Measurements from ENCODE around the gene DST.
"Not testable (repeated sequence)": the region's sequence is repeated elsewhere in the genome, so short reads cannot be mapped to it uniquely, and the experiment has no call there.

Gene DST

DNA sequence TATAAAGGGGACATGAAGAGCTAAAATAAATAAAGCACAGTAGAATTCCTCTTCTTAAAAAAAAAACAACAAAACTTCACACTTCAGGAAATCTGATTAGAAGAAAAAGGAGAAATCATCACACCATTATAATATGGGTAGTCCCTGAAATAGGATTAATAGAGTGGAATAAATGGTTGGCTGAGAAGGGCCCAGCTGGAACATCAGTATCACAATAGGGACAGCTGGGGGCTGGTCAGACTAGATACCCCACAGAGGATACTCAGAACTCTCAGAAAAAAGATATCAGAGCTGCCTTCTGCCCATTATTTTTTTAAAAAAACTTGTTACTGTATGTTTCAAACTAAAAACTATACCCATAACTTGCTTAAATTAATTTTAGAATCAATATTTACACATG, 75.2 kb downstream of the DST start:
- DNase-seq, result no peak

DNA sequence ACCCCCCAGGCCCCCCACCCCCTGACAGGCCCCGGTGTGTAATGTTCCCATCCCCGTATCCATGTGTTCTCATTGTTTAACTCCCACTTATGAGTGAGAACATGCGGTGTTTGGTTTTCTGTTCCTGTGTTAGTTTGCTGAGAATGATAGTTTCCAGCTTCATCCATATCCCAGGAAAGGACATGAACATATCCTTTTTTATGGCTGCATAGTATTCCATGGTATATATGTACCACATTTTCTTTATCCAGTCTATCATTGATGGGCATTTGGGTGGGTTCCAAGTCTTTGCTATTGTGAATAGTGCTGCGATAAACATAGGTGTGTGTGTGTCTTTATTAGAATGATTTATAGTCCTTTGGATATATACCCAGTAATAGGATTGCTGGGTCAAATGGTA, 80.0 kb downstream of the DST start:
- DNase-seq, result not testable (repeated sequence)

DNA sequence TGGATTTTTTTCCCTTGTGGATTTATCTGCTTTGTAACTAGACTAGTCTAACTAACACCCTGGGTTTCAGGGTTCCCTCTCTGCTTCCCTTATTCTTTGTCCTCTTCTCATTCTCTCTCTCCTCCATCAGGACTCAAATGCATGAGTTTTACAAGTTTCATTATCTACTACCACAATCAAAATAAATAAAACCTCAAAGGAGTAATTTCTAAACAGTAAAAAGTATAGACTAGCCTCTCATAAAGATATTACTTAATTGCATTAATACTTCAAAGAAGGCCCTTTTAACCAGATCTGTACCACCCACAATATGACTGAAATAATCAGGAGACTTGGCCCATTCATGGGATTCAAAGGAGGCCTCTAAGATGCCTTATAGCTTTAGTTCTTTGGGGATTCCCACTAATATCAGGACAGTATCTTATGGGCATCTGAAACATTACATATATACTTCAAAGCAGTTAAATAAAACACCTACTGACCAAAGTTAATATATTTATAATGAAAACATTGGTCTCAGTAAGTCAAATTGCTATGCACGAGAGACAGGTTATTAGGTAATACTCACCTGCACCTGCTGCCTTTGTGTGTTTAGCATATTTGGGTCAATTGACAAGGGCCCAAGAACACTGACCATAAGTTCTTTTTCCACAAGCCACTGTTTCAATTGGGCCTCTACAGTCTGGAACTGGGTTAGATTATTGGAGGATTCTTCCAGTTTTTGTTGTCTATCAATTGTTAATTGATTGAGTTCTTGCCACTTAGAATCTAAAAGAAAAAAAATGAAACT, 85.7 kb downstream of the DST start:
- no peak for DNase-seq

DNA sequence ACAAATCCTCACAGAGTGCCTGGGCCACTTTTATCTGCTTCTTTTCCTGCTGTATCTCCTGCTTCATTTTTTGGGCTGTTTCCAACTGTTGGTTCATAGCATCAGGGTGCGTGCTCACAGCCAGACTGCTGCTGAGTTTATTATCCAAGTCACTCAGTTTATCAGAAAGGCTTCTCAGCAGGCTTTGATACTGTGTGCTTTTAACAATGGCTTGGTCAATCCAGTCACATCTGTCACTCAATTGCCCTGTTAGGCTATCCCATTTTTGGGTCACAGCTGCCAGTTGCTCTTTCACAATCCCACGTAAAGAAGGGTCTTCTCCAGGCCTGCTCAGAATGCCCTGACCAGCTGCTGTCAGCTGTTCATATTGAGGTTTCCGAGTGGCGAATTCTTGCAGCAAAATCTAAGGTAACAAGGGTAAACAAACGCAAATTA, 87.2 kb downstream of the DST start:
- DNase-seq, result no peak

DNA sequence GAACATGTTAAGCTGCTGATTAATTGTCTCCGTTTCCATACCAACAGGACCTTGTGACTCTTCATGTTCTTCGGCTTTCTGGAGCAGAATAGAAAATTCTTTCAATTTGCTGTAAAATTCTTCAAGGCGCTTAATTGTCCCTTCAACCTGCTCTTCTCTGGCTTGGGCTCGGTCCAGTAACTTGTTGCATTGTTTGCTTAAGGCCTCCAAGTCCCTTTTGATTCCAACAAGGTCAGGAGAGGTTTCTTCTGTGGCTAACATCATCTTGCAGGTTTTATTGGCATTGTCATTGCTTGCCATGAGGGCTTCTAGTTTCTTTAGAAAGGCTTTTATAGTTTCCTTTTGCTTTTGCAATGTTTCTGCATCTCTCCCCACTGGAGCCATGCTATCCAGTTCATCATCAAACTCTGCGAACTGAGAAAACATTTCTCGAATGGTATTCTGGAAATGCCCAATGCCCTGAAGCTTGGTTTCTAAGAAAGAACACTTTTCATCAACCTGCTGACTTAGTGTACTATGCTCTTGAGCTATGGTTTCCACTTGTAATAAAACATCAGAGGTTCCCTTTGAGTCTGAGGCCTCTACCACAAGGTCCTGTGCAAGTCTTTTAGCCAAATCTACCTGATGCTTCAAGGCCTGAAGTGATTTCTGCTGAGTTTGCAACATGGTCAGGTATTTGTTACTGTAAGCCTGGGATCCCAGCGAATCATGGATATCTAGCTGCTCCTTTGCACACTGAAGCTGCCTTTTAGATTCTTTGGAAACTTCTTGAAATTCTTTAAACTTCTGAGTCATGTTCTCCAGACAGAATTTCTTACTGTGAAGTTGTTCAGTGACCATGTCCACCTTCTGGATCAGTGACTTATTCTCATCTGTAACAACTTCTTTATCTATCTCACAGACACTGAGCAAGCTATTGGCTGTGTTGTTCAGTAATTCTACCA, 90.2 kb downstream of the DST start:
- DNase-seq, result peak; percentile 61

DNA sequence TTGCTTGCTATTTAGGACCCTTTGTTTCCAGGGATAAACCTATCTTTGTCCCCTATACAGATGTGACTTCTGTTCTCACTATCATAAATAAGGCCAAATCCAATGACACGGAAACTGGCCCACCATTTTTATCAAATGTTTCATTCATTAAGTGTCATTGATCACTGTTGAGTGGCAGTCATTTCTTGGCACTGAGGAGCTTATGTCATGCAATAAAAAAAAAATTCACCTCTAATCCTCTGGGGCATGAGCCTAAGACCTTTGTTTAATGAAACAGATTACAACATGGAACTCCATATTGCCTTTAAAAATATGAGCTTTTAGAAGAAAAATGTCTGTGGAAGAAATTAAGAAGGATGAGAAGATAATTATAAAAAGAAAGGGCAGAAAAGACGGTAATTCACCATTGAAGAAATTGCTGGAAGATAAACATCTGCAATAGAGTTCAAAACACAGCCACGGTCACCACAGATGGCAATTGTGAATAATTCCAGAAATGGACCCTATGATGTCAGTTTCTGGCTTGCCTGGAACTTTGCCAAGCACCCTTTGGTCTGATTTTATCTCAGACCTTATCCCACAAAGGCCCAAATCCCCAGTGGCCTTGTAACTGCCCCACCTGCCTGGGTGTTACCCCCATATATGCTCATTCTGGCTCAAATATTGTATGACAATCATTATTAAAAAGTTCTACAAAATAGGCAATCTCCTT, 91.1 kb downstream of the DST start:
- no peak for DNase-seq

DNA sequence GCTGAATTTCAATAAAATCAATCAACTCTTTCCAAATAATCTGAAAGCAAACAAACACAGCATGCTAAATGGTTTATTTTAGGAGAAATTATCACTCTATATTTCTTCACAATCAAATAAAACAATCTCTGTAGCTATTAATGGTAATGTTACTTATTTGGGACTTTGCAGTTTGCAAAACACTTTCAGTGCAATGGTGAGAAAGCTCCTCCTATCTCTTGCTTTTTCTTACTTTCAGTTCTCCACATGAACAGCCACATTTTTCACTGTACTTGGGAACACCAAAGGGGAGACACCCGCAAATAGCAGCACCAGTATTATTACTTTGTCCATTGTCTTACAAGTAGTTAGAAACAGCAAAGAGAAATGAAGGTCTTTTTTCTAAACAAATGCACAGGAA, 92.4 kb downstream of the DST start:
- no peak for DNase-seq

DNA sequence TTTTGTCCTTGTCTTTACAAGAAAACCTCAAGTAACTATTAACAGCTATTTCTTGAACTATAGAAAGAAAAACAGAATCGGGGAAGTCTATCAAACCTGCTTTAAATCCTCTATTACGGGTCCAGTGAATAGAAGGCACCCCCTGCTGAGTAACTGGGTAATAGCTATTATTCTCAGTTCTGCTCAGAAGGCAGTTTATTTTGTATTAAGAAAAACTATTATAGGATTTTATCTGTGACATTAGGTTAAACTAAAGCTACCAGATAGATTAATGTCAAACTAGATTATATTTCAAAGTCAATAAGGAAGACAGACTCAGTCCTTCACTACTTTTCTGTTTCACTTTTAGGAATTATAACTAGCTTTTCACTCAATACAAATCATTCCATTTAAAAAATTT, 93.7 kb downstream of the DST start:
- DNase-seq, result no peak

DNA sequence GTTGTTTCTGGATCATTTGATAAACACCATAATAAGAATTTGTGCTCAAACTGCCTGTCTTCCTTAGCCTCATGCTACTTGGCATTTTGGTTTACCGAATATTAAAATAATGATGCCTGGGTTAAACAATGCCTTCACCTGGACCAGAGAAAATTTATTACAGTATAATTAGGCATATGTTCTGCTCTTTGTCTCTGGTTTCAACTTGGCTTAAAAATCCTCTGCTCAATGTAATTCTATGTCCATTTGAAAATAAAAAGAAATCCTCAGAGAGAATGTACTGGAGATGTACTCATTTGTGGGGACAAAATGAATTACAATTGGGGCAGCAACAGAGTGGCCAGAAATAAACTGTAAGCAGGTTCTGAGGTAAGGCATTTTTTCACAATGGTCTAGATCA, 95.0 kb downstream of the DST start:
- DNase-seq, result no peak

DNA sequence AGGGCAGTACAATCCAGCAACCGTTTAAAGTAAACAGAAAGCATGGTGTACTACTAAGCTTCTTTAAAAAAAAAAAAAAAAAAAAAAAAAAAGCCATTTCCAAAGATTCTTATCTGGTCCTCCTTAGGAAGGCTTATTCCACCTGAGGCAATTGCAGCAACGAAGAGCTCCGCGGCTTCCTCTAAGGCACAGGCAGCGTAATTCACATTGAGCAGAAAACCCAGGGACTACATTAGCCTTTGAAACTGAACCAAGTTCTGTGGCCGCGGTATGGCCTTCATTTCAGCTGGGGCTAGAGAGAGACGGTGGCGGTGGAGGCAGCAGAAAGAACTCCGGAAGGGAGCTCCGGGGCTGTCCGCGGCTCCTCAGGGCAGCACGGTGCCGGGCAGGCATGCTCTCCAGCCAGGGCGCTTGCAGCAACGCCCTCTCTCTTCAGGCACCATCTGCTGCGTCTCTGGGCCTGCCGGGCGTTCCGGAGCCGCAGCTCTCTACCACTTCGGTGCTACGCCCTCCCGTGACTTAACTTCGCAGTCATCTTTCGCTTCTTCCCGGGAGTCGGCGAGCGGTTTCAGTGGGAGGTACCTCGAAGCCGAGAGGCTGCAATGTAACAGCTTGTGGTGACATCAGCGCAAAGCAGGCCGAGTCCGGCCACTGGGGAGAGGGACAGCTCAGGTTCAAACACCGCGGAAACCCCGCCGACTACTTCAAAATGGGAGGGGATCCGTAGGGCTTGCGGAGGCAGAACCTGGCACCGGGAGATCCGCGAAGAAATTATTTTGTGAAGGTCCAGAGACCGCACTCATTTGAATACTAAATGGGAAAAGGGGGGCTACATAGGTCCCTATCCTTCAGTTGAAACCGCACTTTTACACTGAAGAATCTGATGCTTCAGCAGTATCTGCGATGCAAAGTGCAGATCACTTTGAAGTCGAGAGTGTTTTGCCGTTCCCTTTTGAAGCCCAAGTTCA, 100.0 kb downstream of the DST start:
- DNase-seq, result peak; percentile 96

DNA sequence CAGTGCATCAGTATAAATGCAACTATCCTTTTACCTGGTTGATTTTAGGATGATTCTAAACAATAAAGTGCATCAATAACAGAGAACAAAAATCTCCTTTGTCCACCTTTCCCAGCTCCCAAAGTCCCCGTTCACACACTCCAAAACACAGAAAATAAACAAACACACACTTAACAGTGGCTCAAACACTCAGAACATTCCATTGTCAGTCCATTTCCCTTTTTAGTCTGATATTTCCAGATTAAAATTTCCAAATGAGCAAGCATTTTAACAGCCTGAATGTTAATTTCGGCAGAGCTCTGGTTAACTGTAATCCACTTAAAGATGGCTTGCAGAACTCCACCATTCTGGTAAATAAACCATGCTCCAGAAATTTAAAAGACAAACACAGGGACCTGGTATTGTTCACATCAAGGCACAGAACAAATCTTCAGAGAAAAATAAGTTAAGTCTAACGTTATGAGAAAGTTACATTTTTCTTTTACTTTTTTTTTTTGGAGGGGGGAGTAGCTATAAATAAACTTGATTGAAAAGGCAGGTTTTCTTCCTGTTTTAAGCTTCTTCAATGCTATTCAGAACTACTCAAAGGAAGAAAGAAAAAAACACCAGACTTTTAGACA, 100.8 kb downstream of the DST start:
- no peak for DNase-seq

DNA sequence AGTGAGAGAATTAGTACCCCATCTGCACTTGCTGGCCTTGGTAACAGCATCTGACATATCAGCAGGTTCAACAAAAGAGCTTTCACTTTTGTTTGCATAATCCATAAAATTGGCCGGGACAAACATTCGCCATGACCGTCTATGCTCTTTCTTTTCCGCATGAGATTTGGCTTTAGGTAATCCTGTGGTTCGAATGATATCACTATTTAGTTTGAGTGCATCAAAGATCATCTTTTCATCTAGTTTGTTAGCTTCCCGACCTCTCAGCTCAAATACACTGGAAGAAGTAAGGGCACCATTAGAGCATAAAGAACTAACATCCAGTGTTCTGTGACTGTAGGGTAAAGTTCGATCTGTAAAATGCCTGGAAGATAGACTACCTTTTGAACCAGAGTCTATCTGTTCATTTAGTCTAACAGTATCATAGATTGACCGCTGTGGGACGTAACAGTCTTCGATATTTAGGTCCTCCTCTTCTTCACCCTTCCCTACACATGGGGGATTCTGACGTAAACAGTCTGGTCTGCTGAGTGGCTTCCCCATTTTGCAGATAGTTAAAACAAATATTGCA, 101.6 kb downstream of the DST start:
- DNase-seq, result no peak

DNA sequence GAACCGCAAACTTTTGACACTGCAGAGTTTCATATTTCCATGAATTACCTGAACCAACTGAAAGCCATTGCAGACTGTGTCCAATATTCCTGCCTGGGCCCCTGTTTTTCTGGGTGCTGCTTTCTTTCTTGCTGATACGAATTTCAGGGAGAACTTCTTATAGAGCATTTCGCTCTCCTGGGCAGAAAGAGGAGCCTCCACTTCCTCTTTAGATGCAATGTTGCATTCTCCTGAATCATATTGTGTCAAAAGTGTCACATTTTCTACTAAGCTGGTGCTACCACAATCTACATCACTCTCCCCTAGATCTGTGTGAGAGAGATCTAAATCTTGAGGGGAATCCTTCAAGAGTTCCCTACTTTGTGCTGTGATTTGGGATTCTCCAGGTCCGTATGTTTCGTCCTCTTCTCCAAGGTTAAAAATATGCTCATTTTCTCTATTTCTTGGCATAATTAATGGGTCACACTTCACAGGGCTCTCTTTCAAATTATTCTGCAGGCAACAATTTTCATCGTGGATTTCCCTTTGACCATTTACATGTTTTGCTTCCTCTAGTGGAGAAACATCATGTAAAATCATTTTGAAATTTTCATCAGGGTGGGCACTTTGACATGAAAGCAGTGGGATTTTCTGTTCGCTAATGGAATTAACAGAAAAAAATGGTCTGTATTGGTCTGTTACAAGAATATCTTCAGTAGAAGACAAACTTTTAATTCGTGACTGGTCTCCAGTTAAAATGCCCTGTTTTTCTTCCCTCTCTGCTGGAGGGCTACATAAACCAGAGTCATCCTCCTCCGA, 102.3 kb downstream of the DST start:
- DNase-seq, result no peak

DNA sequence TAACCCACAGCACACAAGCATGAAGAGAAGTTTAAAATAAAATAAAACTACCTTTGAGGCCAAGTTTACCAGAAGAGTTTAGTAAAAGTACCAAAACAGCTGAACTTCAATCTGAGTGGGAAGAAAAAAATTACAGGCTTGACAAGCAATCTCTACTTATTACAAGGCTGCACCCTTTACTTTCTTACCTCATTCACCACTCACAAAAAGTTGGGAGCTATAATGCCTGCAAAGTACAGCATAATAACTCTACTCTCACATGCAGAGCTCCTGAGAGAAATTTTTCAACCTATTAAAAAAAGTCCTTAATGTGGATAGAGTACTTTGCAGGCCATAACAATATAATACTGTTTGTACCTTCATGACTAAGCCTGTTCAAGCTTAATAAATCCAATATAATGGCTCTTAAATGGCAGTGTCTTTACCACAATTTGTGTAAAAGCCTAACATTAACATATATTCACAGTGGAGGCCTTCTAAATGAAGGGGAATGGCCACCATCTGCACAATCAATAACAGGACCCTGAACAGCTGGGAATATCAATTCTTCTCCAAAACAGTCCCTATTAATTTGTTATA, 103.1 kb downstream of the DST start:
- no peak for DNase-seq

DNA sequence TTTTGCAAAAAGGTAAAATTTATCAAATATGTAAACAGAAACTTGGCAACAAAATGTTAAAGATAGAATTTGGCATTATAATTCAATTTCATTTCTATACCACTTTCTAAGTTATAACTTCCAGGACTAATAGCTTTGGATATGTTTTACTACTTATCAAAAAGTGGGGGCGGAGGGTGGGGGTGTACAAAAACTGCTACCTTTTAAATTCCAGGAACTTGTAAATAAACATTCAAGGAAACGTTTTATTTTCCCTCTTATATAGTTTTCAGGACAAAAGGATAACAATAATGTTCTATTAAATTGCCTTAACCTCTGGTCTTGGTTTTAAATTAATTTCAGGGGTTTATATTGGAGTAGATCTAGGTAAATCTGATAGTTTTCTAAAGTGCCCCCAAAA, 103.8 kb downstream of the DST start:
- DNase-seq, result no peak

DNA sequence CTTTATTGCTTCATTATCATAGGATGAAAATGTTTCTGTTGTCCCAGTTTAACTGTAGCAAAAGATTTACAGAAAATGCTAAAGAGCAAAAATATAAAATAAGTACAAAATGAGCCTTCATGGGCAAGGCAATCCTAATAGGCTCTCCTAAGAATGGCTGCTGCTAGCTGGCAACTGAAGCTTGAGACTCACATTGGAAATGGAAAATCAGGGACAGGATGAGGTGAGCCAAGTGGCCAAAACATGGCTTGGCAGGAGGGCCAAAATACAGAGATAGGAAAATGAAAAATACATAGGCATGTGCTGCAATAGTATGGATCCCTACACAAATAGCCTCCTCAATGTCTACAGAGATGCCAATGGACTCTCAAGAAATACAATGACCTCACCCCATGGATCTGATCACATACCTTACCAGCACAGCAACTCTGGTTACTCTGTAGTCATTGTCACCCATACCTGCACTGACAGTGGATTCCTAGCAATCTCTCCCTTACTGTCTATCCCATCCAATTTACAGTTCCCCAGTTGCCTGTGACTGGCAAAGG, 105.4 kb downstream of the DST start:
- no peak for DNase-seq

DNA sequence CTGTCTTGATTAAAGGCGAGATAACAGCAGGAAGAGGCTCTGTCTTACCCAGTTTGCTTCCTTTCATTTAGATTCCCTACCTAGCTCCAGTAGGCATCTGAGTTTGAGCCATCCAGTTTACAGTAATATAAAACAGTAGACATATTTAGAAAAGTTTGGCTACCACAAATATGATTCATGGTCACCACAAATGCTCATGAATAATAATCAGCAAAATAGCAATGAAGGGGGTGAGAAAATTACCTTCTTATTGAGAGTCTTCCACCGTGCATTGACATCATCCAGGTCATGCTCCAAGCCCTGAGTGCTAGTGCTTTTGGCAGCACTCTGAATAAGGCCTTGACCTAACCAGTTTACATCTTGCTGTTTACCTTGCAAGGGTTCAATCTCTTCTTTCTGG, 106.2 kb downstream of the DST start:
- DNase-seq, result peak; percentile 39

DNA sequence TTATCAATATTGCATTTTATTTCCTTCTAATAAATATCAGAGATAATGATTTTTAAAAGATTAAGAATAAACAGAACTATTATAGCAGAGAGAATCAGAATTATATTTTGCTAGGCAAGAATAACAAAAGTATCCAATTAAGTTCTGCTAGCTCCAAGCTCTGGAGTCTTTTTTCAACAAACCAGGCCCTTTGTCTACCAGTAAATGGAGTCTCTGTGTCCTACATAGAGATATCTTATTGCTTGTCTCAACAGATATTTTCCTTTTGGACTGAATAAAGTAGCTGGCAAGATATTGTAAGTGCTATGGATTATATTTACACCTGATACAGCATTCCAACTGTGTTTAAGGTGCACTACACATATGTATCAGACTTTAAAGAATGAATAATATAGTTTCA, 107.1 kb downstream of the DST start:
- DNase-seq, result no peak

DNA sequence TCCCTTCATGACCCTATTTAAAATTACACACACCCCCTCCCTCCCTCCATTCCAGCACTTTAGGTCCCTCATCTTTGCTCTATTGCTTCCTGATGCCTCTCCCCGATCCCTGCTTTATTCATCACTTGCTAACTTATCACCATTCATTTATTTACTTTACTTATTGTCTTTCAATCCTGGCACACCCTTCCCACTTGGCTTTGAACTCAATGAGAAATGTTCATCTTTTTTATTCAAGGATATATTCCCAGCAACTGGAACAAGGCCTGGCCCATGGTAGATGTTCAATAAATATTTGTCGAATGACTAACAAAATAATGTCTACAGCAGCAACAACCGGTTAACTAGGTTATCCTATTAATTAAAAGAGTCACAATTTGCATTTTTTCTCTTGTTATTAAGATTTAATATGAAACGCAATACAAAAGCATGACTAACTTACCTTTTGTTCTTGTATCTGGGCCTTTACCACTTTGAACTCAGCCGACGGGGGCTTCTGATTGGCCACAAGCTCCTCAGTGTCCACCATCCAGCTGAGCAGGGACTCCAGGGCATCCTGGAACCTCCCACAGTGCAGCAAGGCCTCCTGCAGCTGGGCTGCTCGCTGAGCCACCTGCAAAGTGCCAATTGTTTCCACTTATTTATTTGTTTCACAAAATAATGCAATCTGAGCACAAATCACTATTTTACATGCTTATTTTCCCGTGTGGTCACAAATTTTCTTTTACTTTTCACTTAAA, 107.8 kb downstream of the DST start:
- DNase-seq, result no peak

Measured in fibroblast of upper back skin (primary cell).